Right atrium auricular region (tissue), 2 donors: ENCODE measurements around the gene GPR152. TPM values are rescaled to one million over a fixed set of nuclear protein-coding genes. Genes with fewer than 3 reads are reported as not detected.

Experiments
- DNase-seq: peaks from one replicate; pipeline ENCODE4 v3.0.0-alpha.2; 2019; ENCODE audit warnings: low spot score
- H3K27ac ChIP-seq, 2 donors: fragments of 200-600 bp; sonication (generic); 1 replicate in 1 of 2; 2 replicates in 1 of 2; pipeline ENCODE4 v1.5.1; 2016 to 2019
- H3K27me3 ChIP-seq, 2 donors: fragments of 200-600 bp; sonication (generic); one replicate each; pipeline versions ENCODE4 v1.5.1 to v1.6.0; 2017 to 2019
- H3K36me3 ChIP-seq: fragments of 200-600 bp; sonication (generic); one replicate; pipeline ENCODE4 v1.5.1; 2016
- H3K4me1 ChIP-seq, 2 donors: fragments of 200-600 bp; sonication (generic); one replicate each; pipeline versions ENCODE4 v1.5.1 to v1.6.0; 2017 to 2019
- H3K4me3 ChIP-seq, 2 donors: fragments of 200-600 bp; sonication (generic); 1 replicate in 1 of 2; 2 replicates in 1 of 2; pipeline ENCODE4 v1.5.1; 2017 to 2019; ENCODE audit warnings: mild to moderate bottlenecking in 1 of 2, moderate library complexity in 1 of 2
- H3K9me3 ChIP-seq, 2 donors: fragments of 200-600 bp; sonication (generic); one replicate each; pipeline ENCODE4 v1.5.1; 2019
- total RNA-seq, 2 donors: library from RNA; depleted of rRNA; stranded (reverse); fragments of >200 nt; gene quantifications; one replicate each; pipeline ENCODE4 v1.1.0, GENCODE V29; 2016
- TF ChIP-seq, protein P1 (sequence below), 2 donors: fragments of 200-600 bp; sonication (generic); IDR thresholded peaks; one replicate each; pipeline ENCODE4 v1.5.1; 2019; ENCODE audit warnings: antibody characterized with exemption in 2 of 2

Gene GPR152, protein sequence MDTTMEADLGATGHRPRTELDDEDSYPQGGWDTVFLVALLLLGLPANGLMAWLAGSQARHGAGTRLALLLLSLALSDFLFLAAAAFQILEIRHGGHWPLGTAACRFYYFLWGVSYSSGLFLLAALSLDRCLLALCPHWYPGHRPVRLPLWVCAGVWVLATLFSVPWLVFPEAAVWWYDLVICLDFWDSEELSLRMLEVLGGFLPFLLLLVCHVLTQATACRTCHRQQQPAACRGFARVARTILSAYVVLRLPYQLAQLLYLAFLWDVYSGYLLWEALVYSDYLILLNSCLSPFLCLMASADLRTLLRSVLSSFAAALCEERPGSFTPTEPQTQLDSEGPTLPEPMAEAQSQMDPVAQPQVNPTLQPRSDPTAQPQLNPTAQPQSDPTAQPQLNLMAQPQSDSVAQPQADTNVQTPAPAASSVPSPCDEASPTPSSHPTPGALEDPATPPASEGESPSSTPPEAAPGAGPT
- not detected for total RNA-seq

DNA sequence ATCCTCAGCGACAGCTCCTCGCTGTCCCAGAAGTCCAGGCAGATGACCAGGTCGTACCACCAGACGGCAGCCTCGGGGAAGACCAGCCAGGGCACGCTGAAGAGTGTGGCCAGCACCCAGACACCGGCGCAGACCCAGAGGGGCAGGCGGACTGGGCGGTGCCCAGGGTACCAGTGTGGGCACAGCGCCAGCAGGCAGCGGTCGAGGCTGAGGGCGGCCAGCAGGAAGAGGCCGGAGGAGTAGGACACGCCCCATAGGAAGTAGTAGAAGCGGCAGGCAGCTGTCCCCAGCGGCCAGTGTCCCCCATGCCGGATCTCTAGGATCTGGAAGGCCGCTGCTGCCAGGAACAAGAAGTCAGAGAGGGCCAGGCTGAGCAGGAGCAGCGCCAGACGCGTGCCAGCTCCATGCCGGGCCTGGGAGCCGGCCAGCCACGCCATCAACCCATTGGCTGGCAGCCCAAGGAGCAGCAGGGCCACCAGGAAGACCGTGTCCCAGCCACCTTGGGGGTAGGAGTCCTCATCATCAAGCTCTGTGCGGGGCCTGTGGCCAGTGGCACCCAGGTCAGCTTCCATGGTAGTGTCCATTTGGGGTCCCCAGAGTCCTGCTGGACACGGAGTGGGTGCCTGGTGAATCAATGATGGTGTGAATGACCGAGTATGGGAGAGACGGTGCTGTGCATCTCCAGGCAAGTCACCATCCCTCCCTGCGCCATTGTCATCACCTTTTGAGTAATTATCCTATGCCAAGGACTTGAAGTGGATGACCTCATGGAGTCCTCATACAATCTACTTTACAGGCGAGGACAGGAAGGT lies at the start of gene GPR152:
Gene GPR152 (minus strand): TSS at position 589 of the 812 bp plus-strand sequence. CDS start 5 bp downstream, at position 584.
- no peak for DNase-seq
- Histone ChIP-seq H3K36me3 (no peaks in the 10 kb centered on the region), H3K9me3 (no peaks in the 10 kb centered on the region), H3K4me3 (no peak within 1 kb of the TSS), H3K27me3 (no peaks in the 10 kb centered on the region), H3K4me1 (no peaks in the 10 kb centered on the region), H3K27ac (peak within 1 kb of the TSS in 1 of 2 donors; percentile 18)
- TF ChIP-seq, protein P1, sequence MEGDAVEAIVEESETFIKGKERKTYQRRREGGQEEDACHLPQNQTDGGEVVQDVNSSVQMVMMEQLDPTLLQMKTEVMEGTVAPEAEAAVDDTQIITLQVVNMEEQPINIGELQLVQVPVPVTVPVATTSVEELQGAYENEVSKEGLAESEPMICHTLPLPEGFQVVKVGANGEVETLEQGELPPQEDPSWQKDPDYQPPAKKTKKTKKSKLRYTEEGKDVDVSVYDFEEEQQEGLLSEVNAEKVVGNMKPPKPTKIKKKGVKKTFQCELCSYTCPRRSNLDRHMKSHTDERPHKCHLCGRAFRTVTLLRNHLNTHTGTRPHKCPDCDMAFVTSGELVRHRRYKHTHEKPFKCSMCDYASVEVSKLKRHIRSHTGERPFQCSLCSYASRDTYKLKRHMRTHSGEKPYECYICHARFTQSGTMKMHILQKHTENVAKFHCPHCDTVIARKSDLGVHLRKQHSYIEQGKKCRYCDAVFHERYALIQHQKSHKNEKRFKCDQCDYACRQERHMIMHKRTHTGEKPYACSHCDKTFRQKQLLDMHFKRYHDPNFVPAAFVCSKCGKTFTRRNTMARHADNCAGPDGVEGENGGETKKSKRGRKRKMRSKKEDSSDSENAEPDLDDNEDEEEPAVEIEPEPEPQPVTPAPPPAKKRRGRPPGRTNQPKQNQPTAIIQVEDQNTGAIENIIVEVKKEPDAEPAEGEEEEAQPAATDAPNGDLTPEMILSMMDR (IDR thresholded peaks at IDR 0.05) = peak in 1 of 2 donors; percentile 28

DNA sequence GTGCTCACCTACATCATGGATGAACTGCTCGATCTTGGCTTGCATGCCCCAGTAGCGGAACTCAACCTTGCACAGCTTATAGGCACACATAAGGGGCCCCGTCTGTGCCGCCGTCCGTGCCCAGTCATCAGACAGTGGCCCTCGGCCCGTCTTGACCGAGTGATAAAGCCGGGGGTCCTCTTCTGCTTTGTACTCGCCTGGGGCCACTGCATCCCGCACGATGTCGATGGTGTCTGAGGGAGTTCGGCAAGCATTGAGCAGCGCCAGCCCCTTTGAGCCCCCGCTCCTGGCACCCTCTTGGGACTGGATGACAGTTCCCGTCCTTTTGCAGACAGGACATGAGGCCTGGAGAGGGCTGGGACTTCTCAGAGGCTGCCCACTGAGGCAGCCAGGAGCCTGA lies 49.3 kb upstream of the GPR152 start:
- H3K4me1 ChIP-seq = peaks cover 0 to 36% of the 10 kb centered on the region in 2 donors
- H3K27me3 ChIP-seq = no peaks in the 10 kb centered on the region
- H3K36me3 ChIP-seq = peaks cover 19% of the 10 kb centered on the region
- no peak overlapping the region for H3K4me3 ChIP-seq
- H3K27ac ChIP-seq = no peak overlapping the region
- no peak for DNase-seq
- no peaks in the 10 kb centered on the region for H3K9me3 ChIP-seq
- TF ChIP-seq, protein P1 (IDR thresholded peaks at IDR 0.05) = no peak

DNA sequence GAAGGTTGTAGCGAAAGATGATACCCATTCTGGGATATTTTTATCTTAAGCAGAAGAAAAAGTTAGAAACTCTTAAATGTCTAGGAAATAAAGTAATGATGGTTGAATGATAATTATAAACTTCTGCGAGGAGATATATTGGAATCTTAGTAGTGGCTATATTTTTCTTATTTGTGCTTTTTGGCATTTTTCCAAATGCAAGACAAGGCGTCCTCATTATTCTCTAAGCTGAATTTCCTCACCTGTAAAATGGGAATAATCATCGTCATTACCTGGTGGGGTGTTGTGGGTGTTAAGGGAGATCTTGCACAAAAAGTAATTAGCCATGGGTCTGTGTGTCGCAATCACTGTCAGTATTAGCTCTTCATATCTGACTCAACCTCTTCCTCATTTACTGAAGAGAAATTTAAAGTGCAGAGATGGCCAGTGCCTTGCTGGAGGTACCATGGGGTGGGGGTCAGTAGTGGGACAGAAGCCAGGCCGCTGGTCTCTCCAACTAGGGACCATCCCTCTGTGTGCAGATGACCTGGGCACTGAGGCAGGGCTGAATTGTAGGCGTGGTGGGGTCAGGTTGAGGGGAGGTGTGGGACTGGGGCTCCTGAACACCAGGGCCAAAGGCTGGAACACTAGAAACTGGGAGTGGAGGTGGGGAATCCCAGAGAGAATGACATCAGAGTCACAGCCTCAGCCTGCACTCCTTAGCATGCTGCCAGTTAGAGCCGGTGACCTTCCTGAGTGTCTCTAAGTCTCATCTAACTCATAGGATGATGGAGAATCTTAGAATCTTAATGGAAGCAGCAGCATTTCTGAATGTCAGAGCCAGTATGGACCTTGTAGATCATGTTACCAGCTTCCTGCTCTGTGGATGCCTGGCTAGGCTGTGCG lies 48.5 kb upstream of the GPR152 start:
- Histone ChIP-seq H3K27me3 (no peaks in the 10 kb centered on the region), H3K4me3 (no peak overlapping the region), H3K27ac (no peak overlapping the region), H3K36me3 (peaks cover 15% of the 10 kb centered on the region), H3K9me3 (no peaks in the 10 kb centered on the region), H3K4me1 (peaks cover 0 to 28% of the 10 kb centered on the region in 2 donors)
- TF ChIP-seq, protein P1 (IDR thresholded peaks at IDR 0.05) = no peak
- no peak for DNase-seq

DNA sequence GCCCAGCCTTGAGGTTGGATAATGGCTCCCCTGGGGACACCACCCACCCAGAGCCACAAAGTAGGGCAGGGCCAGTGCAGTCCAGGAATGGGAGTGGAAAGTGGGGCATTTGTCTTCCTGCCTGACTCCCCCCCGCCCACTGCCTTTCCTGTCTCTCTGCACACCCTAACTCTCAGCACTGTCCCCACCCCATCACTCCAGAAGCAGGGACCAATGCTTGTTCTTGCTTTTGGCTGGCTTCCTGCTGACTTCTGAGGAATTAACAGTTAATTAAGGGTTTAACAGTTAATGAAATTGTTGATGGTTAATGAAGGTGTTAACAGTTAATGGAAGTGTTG lies 47.9 kb upstream of the GPR152 start:
- peaks cover 15% of the 10 kb centered on the region for H3K36me3 ChIP-seq
- no peak for DNase-seq
- no peak overlapping the region for H3K27ac ChIP-seq

More for the DNA sequence above, 47.9 kb upstream of the GPR152 start:
- Histone ChIP-seq H3K27me3 (no peaks in the 10 kb centered on the region), H3K4me1 (peaks cover 0 to 22% of the 10 kb centered on the region in 2 donors), H3K9me3 (no peaks in the 10 kb centered on the region), H3K4me3 (no peak overlapping the region)
- TF ChIP-seq, protein P1 (IDR thresholded peaks at IDR 0.05) = no peak
